Right lobe of liver (tissue), 6 donors: ENCODE measurements around the gene PPP1R12B. TPM values are rescaled to one million over a fixed set of nuclear protein-coding genes. Genes with fewer than 3 reads are reported as not detected.
A peak's percentile ranks its signal among the peaks of the same experiment; 100 is the strongest.
"Not testable (repeated sequence)": the region's sequence is repeated elsewhere in the genome, so short reads cannot be mapped to it uniquely, and the experiment has no call there.

Experiments used
- ATAC-seq, 4 donors: fragments of 200-7000 bp; cut with Tn5 transposase; one replicate each; pipeline ENCODE4 v1.9.1; 2020; ENCODE audit warnings: mild to moderate bottlenecking in 4 of 4, moderate library complexity in 4 of 4
- DNase-seq, 3 donors: peaks; one replicate each; pipeline ENCODE4 v3.0.0-alpha.2; 2020
- H3K27ac ChIP-seq, 3 donors: fragments of 200-600 bp; one replicate each; pipeline ENCODE4 v1.8.0; 2022
- H3K27me3 ChIP-seq, 2 donors: fragments of 200-600 bp; one replicate each; pipeline ENCODE4 v1.8.0; 2022
- H3K36me3 ChIP-seq, 4 donors: fragments of 200-600 bp; sonication (generic) in 1 of 4; one replicate each; pipeline versions ENCODE4 v1.5.1 to v1.8.0; 2017 to 2022; ENCODE audit warnings: control low read depth in 1 of 4
- H3K4me1 ChIP-seq, 4 donors: fragments of 200-600 bp; sonication (generic) in 1 of 4; one replicate each; pipeline versions ENCODE4 v1.5.1 to v1.8.0; 2017 to 2022; ENCODE audit warnings: control low read depth in 1 of 4
- H3K4me3 ChIP-seq, 3 donors: fragments of 200-600 bp; one replicate each; pipeline ENCODE4 v1.8.0; 2022
- H3K9me3 ChIP-seq, 4 donors: fragments of 200-600 bp; sonication (generic) in 1 of 4; one replicate each; pipeline versions ENCODE4 v1.5.1 to v1.8.0; 2017 to 2022; ENCODE audit warnings: control low read depth in 1 of 4
- POLR2A ChIP-seq: fragments of 450-650 bp; IDR thresholded peaks from one replicate; pipeline ENCODE4 v1.6.1; 2017; ENCODE audit warnings: antibody characterized with exemption, mild to moderate bottlenecking
- WGBS: methylation state at CpG from one replicate; pipeline ENCODE4 v1.1.6; 2018; ENCODE audit warnings: low coverage, low lambda C conversion rate; ENCODE audit not compliant: insufficient coverage; ENCODE audit errors: missing lambda C conversion rate; 5-methylcytosine and 5-hydroxymethylcytosine counted together
- intact Hi-C, 2 donors: fragments of 100-400 bp; cut with DNase I; formaldehyde crosslinking; loops; one replicate each; pipeline versions ENCODE4 v1.11.2 to v1.14.1; 2022
- total RNA-seq, 6 experiments: library from RNA; depleted of rRNA in 2 of 6; stranded (reverse); fragments of >200 nt in 2 of 6; fragmentation: NEBNext Ultra II Directional in 3 of 6; extraction: Animal tissue kit (Norgen Biotek cat#: 25700) in 3 of 6; gene quantifications; one replicate each; pipeline versions ENCODE4 v1.1.0 to v1.2.4, GENCODE V29; 2016 to 2023
- TF ChIP-seq, protein P1 (sequence below), 4 donors: fragments of 200-600 bp in 3 of 4; fragments of 450-650 bp in 1 of 4; IDR thresholded peaks; one replicate each; pipeline versions ENCODE4 v1.5.1 to v1.8.0; 2016 to 2022; ENCODE audit warnings: antibody characterized with exemption in 4 of 4, mild to moderate bottlenecking in 2 of 4
- donor health status: DM: no; HTN: yes; CAD: no.
- donor health status: DM: no; HTN: no; CAD: no.
- donor health status: DM: no; HTN: no; CAD: no.
- donor health status: DM: no; HTN: yes; CAD: no.
- donor health status: DM: no; HTN: yes; CAD: no.

The PPP1R12B gene
- total RNA-seq, 6 experiments from 2014 or later: 13.7 to 22.2 (median 16.6) TPM

DNA sequence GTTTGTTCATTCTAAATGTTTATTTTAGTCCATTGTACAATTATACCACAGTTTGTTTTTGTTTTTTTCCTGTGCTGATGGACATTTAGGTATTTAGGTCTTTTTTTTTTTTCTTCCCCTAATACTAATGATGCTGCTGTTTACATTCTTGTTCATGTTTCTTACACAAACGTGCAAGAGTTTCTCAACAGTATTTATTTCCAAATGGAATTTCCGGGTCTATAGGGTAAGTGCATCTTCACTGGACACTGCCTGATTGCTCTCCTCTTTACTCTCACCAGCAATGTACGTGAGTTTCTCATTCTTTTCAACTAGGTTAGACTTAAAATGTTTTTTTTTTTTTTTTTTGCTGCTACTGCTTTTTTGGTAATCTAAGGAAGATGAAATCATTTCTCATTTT is 122.7 kb downstream of the PPP1R12B start:
- Histone ChIP-seq H3K27me3 (no peaks in the 10 kb centered on the region), H3K9me3 (no peaks in the 10 kb centered on the region), H3K4me3 (no peak overlapping the region), H3K36me3 (no peaks in the 10 kb centered on the region), H3K27ac (no peak overlapping the region), H3K4me1 (peaks cover 0 to 6% (median 0%) of the 10 kb centered on the region in 4 donors)
- no peak for TF ChIP-seq POLR2A
- TF ChIP-seq, protein P1, sequence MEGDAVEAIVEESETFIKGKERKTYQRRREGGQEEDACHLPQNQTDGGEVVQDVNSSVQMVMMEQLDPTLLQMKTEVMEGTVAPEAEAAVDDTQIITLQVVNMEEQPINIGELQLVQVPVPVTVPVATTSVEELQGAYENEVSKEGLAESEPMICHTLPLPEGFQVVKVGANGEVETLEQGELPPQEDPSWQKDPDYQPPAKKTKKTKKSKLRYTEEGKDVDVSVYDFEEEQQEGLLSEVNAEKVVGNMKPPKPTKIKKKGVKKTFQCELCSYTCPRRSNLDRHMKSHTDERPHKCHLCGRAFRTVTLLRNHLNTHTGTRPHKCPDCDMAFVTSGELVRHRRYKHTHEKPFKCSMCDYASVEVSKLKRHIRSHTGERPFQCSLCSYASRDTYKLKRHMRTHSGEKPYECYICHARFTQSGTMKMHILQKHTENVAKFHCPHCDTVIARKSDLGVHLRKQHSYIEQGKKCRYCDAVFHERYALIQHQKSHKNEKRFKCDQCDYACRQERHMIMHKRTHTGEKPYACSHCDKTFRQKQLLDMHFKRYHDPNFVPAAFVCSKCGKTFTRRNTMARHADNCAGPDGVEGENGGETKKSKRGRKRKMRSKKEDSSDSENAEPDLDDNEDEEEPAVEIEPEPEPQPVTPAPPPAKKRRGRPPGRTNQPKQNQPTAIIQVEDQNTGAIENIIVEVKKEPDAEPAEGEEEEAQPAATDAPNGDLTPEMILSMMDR (IDR thresholded peaks at IDR 0.05): no peak
- intact Hi-C loops: no loop called here
- ATAC-seq: no peak
- DNase-seq: no peak
- 77% methylated on average over 3 of the region's 3 CpGs for WGBS

DNA sequence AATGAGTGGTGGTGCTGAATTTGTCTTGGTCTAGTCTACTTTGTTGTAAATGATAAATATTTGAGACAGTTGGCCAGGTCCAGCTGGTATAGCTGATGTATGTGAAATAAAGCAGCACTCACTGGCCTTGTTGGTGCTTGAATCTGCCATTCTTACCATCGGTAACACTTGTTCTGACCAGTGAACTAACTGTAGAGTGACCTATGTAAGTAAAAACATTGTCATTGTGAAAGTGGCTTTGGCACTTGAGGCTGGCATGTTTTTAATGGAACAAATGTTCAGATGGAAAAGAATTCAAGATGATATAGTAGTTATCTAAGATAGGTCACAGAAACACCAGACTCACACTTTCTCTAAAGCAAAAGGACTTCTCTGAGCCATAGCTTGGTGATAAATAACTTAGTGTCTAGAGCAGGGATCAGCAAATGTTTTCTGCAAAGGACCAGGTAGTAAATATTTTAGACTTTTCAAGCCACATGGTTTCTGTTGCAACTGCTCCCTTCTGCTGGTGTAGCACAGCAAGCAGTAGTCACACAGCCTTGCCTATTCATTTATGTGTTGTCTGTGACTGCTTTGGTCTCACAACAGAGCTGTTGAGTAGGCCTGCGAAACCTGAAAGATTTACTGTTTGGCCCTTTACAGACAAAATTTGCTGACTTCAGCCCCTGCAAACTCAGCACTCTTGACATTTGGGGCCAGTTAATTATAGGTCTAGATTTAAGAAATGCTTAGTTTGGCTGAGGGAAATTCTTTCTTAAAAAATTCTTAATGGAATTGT is 124.0 kb downstream of the PPP1R12B start:
- H3K4me3 ChIP-seq, H3K27me3 ChIP-seq, H3K4me1 ChIP-seq, H3K27ac ChIP-seq, DNase-seq, intact Hi-C loops, ATAC-seq, H3K36me3 ChIP-seq, H3K9me3 ChIP-seq: not testable (repeated sequence)
- WGBS: 100% methylated on average over 1 of the region's 2 CpGs

GRCh38 chr1:202473266-202474045 is 125.0 kb downstream of the PPP1R12B start:
- H3K36me3 ChIP-seq, H3K27me3 ChIP-seq, intact Hi-C loops, H3K9me3 ChIP-seq, H3K4me3 ChIP-seq, DNase-seq, H3K27ac ChIP-seq, ATAC-seq, H3K4me1 ChIP-seq: not testable (repeated sequence)
- 96% methylated on average over 6 of the region's 6 CpGs for WGBS

DNA sequence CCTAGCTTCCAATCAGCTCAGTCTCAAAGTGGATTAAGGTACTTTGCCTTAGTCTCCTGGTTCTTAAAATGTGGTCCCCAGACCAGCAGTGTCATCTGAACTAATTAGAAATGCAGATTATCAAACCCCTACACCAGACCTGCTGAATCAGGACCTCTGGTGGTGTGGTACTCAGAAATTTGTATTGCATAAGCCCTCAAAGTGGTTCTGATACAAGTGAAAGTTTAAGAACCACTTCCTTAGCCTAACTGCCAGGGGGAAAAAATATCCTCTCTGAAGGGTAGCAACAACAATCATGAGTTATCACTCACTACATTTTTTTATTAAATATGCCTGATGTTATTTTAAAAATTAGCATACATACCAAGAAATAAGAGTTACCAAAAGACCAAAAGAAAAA is 131.2 kb downstream of the PPP1R12B start:
- H3K4me1 ChIP-seq, H3K27ac ChIP-seq, H3K4me3 ChIP-seq, H3K9me3 ChIP-seq, H3K27me3 ChIP-seq, H3K36me3 ChIP-seq, ATAC-seq, DNase-seq, intact Hi-C loops: not testable (repeated sequence)

- H3K9me3 ChIP-seq, intact Hi-C loops, H3K4me3 ChIP-seq: not testable (repeated sequence)
These were observed 132.1 kb downstream of the PPP1R12B start for GRCh38 chr1:202480640-202481039.

DNA sequence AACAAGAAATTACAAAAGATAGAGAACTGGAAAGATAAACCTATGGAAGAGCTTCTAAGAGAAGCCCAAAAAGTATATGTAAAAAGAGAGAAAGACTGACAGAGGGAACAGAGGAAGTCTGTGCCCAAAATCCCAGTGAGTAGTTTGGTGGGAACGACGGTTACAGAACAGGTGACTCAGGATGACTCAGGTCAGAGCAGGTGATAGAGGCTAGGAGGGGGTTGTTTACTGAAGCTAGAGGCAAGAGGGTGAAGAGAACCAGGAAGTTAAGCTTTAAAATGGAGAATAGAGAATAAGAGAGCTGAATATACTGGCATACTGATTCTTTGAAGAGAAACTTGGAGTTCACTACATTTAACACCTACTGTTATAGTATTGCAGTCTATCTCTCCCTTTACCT is 134.9 kb downstream of the PPP1R12B start:
- peak in 1 of 4 donors; percentile 92 for ATAC-seq
- intact Hi-C loops, H3K9me3 ChIP-seq, H3K4me1 ChIP-seq, H3K27ac ChIP-seq, H3K36me3 ChIP-seq, H3K4me3 ChIP-seq, H3K27me3 ChIP-seq, DNase-seq: not testable (repeated sequence)
- 66% methylated on average over 2 of the region's 2 CpGs for WGBS

More at GRCh38 chr1:202480640-202481039, 132.1 kb downstream of the PPP1R12B start:
- H3K27me3 ChIP-seq, DNase-seq, ATAC-seq, H3K36me3 ChIP-seq, H3K27ac ChIP-seq, H3K4me1 ChIP-seq: not testable (repeated sequence)

DNA sequence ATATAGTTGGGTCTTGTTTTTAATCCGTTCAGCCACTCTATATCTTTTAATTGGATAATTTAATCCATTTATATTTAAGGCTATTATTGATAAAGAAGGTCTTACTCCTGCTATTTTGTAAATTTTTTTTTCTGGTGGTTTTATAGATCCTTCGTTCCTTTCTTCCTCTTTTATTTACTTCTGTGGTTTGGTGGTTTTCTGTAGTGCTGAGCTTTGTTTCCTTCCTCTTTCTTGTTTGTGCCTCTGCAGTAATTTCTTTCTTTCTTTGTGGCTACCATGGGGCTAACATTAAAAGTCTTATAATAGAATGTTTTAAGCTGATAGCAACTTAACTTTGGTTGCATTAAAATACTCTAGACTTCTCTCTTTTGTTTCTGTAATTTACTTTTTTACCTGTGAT is 135.5 kb downstream of the PPP1R12B start:
- H3K27ac ChIP-seq, H3K36me3 ChIP-seq, H3K9me3 ChIP-seq, DNase-seq, intact Hi-C loops, H3K4me3 ChIP-seq, H3K4me1 ChIP-seq, ATAC-seq, H3K27me3 ChIP-seq: not testable (repeated sequence)
- 78% methylated on average over 2 of the region's 2 CpGs for WGBS

DNA sequence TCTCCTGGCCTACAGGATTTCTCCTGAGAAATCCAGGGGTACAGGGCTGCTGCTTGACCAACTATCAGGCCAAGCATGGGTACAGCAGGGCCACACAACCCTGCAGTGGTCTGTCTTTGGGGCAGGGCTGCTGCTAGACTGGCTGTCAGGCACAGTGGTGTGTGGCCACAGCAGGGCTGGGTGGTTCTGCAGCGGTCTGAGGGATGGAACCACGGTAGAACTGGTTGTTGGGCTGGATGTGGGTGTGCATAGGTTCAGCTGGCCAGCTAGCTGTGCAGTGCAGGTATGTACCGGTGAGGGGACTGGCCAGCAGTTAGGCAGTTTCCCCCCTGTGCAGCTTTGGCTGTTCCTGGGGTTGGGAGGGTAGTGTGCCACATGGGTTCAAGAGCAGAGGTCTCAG is 136.3 kb downstream of the PPP1R12B start:
- DNase-seq, ATAC-seq, intact Hi-C loops: not testable (repeated sequence)

DNA sequence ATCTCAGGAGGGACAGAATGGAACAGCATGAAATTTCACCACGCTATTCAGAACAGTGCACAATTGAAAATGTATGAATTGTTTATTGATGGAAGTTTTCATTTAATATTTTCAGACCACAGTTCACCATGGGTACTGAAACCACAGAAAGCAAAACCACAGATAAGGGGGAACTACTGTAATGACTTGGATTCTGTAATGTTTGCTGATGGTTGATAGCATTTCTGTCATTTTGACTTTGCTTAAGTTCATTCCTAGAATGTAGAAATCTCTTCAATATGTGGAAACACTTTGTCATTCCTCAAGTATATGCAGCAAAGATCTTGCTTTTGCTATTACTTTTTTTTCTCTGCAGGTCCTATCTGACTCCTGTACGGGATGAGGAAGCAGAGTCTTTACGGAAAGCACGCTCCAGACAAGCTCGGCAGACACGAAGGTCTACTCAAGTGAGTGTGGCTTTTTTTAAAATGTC is 139.7 kb downstream of the PPP1R12B start:
- DNase-seq, ATAC-seq, intact Hi-C loops, H3K27me3 ChIP-seq, H3K4me3 ChIP-seq, H3K4me1 ChIP-seq, H3K27ac ChIP-seq, H3K36me3 ChIP-seq, H3K9me3 ChIP-seq: not testable (repeated sequence)
- 71% methylated on average over 6 of the region's 6 CpGs for whole genome bisulfite sequencing

More for the DNA sequence above, 136.3 kb downstream of the PPP1R12B start:
- no CpG with 5 or more reads among the region's 3 CpGs for WGBS
- not testable (repeated sequence) for H3K27ac ChIP-seq, H3K4me1 ChIP-seq, H3K36me3 ChIP-seq, H3K9me3 ChIP-seq, H3K27me3 ChIP-seq, H3K4me3 ChIP-seq

DNA sequence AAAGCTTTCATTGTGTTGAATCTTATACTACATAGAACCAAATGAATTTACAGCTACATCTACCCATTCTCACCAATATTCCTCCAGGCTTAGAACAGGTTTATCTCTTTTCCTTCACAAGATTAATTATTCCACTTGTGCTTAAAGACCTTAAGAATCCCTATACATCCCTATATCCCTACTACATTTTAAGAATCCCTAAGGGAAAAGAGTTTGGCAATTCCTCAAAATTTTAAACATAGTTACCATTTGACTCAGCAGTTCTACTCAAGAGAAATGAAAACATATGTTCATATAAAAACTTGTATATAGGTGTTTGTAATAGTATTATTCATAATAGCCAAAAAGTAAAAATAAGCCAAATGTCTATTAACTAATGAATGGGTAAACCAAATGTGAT is 140.6 kb downstream of the PPP1R12B start:
- H3K36me3 ChIP-seq, H3K4me1 ChIP-seq, H3K27me3 ChIP-seq, ATAC-seq, DNase-seq, intact Hi-C loops, H3K27ac ChIP-seq, H3K9me3 ChIP-seq, H3K4me3 ChIP-seq: not testable (repeated sequence)
